HepG2 (cell line): Measurements from ENCODE around the gene RFFL. TPM values are rescaled to one million over a fixed set of nuclear protein-coding genes. Genes with fewer than 3 reads are reported as not detected.

ENCODE experiments used
- ASH2L ChIP-seq: fragments of 300-600, 200-600 bp; sonication (generic); IDR thresholded peaks from 2 replicates; pipeline ENCODE4 v1.7.0; 2017; ENCODE audit warnings: low read depth, mild to moderate bottlenecking, moderate library complexity, mixed read lengths, low read length; ENCODE audit not compliant: insufficient read length
- KDM2A ChIP-seq: sonication (generic); formaldehyde crosslinking; IDR thresholded peaks from 2 replicates; pipeline ENCODE4 v1.4.0; 2020; ENCODE audit warnings: low read depth, missing genetic modification reagents, borderline replicate concordance
- NCOA2 ChIP-seq: sonication (generic); formaldehyde crosslinking; IDR thresholded peaks from 2 replicates; pipeline ENCODE4 v1.8.0; 2022; ENCODE audit warnings: inconsistent platforms
- NFE2 ChIP-seq: sonication (generic); formaldehyde crosslinking; IDR thresholded peaks from 2 replicates; pipeline ENCODE4 v1.4.0; 2020; ENCODE audit warnings: missing genetic modification reagents
- PITX1 ChIP-seq: sonication (generic); formaldehyde crosslinking; IDR thresholded peaks from 2 replicates; pipeline ENCODE4 v1.5.1; 2020; ENCODE audit warnings: mild to moderate bottlenecking, missing genetic modification reagents
- SMAD9 ChIP-seq: sonication (generic); formaldehyde crosslinking; IDR thresholded peaks from 2 replicates; pipeline ENCODE4 v1.5.1; 2020; ENCODE audit warnings: mild to moderate bottlenecking, missing genetic modification reagents
- ZFP37 ChIP-seq: sonication (generic); formaldehyde crosslinking; IDR thresholded peaks from 2 replicates; pipeline ENCODE4 v1.4.0; 2020; ENCODE audit warnings: missing genetic modification reagents, borderline replicate concordance
- ZNF468 ChIP-seq: sonication (generic); formaldehyde crosslinking; IDR thresholded peaks from 2 replicates; pipeline ENCODE4 v1.8.0; 2022; ENCODE audit warnings: mild to moderate bottlenecking, moderate library complexity, missing genetic modification reagents
- ZNF670 ChIP-seq: sonication (generic); formaldehyde crosslinking; IDR thresholded peaks from 2 replicates; pipeline ENCODE4 v1.8.0; 2022; ENCODE audit warnings: mild to moderate bottlenecking, missing genetic modification reagents, borderline replicate concordance
- ZSCAN29 ChIP-seq: sonication (generic); formaldehyde crosslinking; conservative IDR thresholded peaks from 2 replicates; pipeline ENCODE4 v1.4.0; 2020; ENCODE audit warnings: mild to moderate bottlenecking, missing genetic modification reagents
- polyA plus RNA-seq, 8 experiments: library from polyadenylated mRNA; depleted of rRNA in 3 of 8; stranded (reverse) in 7 of 8; unstranded in 1 of 8; fragments of >200 nt; fragmentation: Illumina TruSeq in 4 of 8; extraction: Trizol in 4 of 8; gene quantifications; 2 replicates each; pipeline versions ENCODE4 v1.2.1 to v1.2.3, GENCODE V29; 2011 to 2016; ENCODE audit warnings: low read depth in 4 of 8, missing spikeins in 1 of 8, mixed read lengths in 1 of 8; ENCODE audit not compliant: insufficient read depth in 1 of 8
- total RNA-seq, 5 experiments: library from RNA; depleted of rRNA; stranded (reverse); fragments of >200 nt; fragmentation: Illumina TruSeq; extraction: Trizol; gene quantifications; 2 replicates each; pipeline ENCODE4 v1.2.3, GENCODE V29; 2016; ENCODE audit warnings: low read depth in 1 of 5
- TF ChIP-seq, protein P1 (sequence below): sonication (generic); formaldehyde crosslinking; IDR thresholded peaks from 2 replicates; pipeline ENCODE4 v1.4.0; 2020; ENCODE audit warnings: missing genetic modification reagents
- TF ChIP-seq, protein P2 (sequence below): sonication (generic); formaldehyde crosslinking; IDR thresholded peaks from 2 replicates; pipeline ENCODE4 v1.4.0; 2020; ENCODE audit warnings: missing genetic modification reagents; ENCODE audit errors: not compliant biosample characterization
- TF ChIP-seq, protein P3 (sequence below): sonication (generic); formaldehyde crosslinking; IDR thresholded peaks from 2 replicates; pipeline ENCODE4 v1.4.0; 2020; ENCODE audit warnings: missing genetic modification reagents
- TF ChIP-seq, protein P4 (sequence below): IDR thresholded peaks from 2 replicates; pipeline ENCODE4 v1.6.1; 2016

The RFFL gene
- total and polyA plus RNA-seq, 2 of the 13 experiments (the other 11 are each of a cell fraction or from before 2014, with no cell fraction given) = 24.3 to 48.6 TPM

DNA sequence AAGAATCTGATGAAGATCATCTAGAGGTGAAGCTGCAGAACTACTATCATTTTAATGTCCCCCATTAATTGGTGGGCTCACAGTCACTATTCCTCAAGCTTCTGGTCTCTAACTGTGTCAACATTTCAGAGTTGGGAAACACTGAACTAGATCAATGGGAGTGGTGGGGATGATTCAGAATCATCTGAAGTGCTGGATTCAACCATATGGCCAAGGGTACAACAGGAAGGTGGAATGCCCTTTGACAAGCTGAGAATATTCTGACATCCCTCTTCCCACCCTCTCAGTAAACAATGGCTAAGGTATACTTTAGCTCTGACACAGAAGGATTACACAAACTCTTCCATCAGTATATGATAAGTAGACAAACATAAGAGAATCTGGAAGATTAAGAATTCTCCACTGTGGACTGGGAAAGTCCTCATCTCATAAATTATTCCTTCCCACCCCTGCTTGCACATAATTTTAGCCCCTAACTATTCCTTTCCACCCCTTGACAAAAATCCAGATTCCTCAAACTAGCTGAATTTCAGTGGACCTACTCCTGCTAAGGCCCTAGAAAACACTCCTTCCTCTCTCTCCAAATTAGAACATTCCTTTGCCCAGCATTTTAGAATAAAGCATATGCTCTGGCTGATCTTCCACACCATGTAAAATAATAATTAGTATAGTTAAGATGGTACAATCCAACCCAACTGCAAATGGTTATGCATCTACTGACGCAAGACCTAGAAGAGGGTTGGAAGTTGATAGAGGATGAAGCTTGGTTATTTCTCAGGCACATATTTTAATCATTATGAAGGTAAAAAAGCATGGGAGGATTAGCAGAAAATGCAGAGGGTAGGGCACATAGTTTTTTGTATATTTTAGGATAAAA lies 16.3 kb upstream of the RFFL start (continued):
- TF ChIP-seq ZNF670 (CRISPR knock-in tag) = peak; percentile 46; the same call in 1 of the 2 replicates
- peak; percentile 19 for TF ChIP-seq ASH2L
- TF ChIP-seq ZNF468 (CRISPR knock-in tag) = no peak
- TF ChIP-seq KDM2A (CRISPR knock-in tag) = no peak
- TF ChIP-seq ZSCAN29 (CRISPR knock-in tag) = no peak
- TF ChIP-seq SMAD9 (CRISPR knock-in tag) = no peak
- TF ChIP-seq PITX1 (CRISPR knock-in tag) = no peak
- TF ChIP-seq ZFP37 (CRISPR knock-in tag) = no peak
- peak; percentile 51; the same call in 1 of the 2 replicates for TF ChIP-seq NCOA2 (CRISPR knock-in tag)
- TF ChIP-seq NFE2 (CRISPR knock-in tag) = no peak
- TF ChIP-seq, protein P1, sequence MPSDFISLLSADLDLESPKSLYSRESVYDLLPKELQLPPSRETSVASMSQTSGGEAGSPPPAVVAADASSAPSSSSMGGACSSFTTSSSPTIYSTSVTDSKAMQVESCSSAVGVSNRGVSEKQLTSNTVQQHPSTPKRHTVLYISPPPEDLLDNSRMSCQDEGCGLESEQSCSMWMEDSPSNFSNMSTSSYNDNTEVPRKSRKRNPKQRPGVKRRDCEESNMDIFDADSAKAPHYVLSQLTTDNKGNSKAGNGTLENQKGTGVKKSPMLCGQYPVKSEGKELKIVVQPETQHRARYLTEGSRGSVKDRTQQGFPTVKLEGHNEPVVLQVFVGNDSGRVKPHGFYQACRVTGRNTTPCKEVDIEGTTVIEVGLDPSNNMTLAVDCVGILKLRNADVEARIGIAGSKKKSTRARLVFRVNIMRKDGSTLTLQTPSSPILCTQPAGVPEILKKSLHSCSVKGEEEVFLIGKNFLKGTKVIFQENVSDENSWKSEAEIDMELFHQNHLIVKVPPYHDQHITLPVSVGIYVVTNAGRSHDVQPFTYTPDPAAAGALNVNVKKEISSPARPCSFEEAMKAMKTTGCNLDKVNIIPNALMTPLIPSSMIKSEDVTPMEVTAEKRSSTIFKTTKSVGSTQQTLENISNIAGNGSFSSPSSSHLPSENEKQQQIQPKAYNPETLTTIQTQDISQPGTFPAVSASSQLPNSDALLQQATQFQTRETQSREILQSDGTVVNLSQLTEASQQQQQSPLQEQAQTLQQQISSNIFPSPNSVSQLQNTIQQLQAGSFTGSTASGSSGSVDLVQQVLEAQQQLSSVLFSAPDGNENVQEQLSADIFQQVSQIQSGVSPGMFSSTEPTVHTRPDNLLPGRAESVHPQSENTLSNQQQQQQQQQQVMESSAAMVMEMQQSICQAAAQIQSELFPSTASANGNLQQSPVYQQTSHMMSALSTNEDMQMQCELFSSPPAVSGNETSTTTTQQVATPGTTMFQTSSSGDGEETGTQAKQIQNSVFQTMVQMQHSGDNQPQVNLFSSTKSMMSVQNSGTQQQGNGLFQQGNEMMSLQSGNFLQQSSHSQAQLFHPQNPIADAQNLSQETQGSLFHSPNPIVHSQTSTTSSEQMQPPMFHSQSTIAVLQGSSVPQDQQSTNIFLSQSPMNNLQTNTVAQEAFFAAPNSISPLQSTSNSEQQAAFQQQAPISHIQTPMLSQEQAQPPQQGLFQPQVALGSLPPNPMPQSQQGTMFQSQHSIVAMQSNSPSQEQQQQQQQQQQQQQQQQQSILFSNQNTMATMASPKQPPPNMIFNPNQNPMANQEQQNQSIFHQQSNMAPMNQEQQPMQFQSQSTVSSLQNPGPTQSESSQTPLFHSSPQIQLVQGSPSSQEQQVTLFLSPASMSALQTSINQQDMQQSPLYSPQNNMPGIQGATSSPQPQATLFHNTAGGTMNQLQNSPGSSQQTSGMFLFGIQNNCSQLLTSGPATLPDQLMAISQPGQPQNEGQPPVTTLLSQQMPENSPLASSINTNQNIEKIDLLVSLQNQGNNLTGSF (CRISPR knock-in tag) = no peak
- TF ChIP-seq, protein P2, sequence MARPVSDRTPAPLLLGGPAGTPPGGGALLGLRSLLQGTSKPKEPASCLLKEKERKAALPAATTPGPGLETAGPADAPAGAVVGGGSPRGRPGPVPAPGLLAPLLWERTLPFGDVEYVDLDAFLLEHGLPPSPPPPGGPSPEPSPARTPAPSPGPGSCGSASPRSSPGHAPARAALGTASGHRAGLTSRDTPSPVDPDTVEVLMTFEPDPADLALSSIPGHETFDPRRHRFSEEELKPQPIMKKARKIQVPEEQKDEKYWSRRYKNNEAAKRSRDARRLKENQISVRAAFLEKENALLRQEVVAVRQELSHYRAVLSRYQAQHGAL (CRISPR knock-in tag) = no peak
- TF ChIP-seq, protein P3, sequence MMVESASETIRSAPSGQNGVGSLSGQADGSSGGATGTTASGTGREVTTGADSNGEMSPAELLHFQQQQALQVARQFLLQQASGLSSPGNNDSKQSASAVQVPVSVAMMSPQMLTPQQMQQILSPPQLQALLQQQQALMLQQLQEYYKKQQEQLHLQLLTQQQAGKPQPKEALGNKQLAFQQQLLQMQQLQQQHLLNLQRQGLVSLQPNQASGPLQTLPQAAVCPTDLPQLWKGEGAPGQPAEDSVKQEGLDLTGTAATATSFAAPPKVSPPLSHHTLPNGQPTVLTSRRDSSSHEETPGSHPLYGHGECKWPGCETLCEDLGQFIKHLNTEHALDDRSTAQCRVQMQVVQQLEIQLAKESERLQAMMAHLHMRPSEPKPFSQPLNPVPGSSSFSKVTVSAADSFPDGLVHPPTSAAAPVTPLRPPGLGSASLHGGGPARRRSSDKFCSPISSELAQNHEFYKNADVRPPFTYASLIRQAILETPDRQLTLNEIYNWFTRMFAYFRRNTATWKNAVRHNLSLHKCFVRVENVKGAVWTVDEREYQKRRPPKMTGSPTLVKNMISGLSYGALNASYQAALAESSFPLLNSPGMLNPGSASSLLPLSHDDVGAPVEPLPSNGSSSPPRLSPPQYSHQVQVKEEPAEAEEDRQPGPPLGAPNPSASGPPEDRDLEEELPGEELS (CRISPR knock-in tag) = peak; percentile 81
- TF ChIP-seq, protein P4, sequence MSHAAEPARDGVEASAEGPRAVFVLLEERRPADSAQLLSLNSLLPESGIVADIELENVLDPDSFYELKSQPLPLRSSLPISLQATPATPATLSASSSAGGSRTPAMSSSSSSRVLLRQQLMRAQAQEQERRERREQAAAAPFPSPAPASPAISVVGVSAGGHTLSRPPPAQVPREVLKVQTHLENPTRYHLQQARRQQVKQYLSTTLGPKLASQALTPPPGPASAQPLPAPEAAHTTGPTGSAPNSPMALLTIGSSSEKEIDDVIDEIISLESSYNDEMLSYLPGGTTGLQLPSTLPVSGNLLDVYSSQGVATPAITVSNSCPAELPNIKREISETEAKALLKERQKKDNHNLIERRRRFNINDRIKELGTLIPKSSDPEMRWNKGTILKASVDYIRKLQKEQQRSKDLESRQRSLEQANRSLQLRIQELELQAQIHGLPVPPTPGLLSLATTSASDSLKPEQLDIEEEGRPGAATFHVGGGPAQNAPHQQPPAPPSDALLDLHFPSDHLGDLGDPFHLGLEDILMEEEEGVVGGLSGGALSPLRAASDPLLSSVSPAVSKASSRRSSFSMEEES = 0 out of 2 replicates have a peak, but pooled peaks have one; percentile 61
